HG02642 (cell line): ENCODE results near the gene SYT5.
"Not testable (repeated sequence)": the region's sequence is repeated elsewhere in the genome, so short reads cannot be mapped to it uniquely, and the experiment has no call there.

Experiments
- ATAC-seq: cut with Tn5 transposase; IDR thresholded peaks from one replicate; pipeline ENCODE4 v1.9.1; 2021; ENCODE audit warnings: mild to moderate bottlenecking; ENCODE audit not compliant: unreplicated experiment, poor library complexity

SYT5 gene

DNA sequence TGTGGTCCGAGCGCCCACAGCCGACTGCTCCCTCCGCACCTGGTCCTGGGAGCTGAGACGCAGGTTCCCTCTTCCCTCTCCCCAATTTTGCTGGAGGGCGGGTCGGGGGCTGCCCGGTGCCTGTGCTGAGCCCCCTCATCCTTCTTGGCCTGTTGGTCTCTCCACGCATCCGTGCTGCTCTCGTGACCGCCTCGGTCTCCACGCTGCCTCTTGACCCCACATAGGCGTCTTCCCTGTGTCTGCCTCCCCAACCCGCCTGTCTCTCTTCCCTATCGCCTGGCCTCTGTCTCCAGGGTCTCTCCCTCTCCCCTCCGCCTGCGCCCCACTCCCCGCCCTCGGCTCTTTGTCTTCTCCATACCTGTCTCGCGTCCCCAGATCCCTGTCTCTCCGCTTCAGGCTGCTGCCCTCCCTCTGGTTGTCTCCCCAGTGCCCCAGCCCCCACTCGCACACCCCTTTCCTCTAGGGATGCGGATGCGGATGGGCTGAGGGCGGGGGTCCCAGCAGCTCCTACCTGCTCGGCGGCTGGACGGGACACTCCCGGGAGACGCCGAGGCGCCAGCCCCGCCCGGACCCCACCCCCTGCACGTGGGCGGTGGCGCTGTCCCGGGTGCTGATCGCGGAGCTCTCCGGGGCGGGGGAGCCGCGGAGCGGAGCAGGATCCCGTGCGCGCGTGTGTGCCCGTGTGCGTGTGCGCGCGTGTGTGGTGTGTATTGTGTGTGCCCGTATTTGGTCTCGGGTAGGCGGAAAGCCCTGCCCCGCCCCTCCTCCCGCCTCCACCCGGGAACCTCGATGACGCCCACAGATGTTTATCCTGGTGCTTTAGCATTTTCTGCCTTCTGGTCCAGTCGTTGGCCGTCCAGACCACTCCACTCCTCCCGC, at the start of gene SYT5:
SYT5 (minus strand) TSS at position 684 of the 879 bp plus-strand sequence. CDS start 1,248 bp downstream, outside the sequence.
- no peak for ATAC-seq

DNA sequence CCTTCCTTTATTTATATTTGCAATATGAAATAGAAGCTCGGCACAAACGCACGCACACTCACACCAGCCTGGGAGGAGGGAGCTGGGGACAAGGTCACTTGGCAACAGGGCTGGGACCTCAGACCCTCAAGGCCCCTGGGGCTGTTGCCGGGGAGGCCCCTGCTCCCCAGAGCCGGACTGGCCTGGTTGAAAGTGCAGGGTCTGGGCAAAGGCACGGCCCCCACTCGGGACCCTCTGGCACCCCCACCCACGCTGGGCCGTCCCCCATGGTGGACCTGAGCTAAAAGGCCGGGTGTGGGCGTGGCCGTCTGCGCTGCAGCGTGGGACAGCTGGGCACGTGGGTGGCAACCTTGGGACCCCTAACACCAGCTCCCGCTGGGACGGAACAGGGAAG, 49.7 kb upstream of the SYT5 start:
- ATAC-seq = no peak

DNA sequence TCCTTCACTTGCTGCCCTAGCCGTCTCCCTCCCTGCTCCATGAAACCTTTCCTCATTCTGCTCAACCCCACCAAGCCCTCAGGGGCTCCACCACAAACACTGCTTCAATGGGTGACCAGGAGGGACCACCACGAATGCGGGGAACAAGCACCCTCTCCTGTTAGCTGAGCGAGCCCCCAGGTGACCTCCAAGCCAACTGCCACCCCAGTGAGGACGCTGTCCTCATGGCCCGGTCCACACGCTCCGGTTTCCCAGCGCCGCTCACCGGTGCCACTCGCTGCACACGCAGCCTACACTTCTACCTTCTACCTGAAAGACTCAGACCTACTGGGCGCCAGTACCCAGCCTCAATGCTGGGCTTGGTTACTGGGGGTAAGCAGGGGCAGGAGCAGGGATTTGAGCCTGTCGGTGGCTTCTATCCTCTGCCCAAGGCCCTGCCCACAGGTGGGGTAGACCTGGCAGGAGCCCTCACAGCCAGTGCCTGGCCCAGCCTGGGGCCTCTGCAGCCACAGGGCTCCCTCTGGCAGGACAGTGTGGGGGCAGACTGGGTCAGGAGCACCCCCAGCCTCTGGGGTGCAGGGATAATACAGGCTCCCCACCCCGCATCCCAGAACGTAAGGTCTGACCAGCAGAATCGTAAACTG, 49.2 kb upstream of the SYT5 start:
- ATAC-seq = no peak

DNA sequence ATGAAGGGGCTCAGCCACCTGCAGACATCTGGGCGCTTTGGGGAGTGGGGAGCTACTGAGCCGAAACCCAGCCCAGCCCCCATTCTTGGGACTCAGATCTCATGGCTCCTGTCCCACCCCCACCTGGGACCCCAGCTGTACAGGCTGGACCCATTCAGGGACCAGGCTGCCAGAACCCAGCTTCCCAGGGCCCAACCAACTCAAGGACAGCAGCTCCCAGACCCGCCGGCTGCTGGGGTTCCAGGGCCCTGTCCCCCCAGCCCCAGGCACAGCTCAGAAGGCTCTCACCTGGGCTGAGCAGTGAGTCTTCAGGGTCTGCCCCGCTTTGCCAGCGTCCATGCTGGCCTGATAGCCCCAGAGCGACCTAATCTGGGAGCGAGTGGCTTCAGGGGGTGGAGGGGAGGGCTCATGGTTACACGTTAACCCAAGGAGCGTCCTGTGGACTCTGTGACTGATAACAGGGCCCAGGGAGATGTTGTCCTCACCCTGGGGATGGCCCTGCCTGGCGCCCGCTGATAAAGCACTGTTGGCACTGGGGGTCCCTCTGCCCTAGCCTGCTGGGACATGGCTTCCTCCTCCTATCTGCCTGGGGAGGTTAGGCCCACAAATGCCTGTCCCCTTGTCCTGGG, 48.4 kb upstream of the SYT5 start, which contains the start of gene TMEM86B:
TMEM86B (minus strand) TSS at position 361 of the 629 bp plus-strand sequence; CDS start at position 339, 22 bp downstream.
- no peak for ATAC-seq

- no peak for ATAC-seq
Measured at GRCh38 chr19:55228015-55228391, 47.9 kb upstream of the SYT5 start.

- no peak for ATAC-seq
Measured at GRCh38 chr19:55227241-55228014, 47.3 kb upstream of the SYT5 start.

GRCh38 chr19:55226788-55227187, 46.7 kb upstream of the SYT5 start:
- ATAC-seq = no peak

- no peak for ATAC-seq
Measured at GRCh38 chr19:55226273-55226672, 46.2 kb upstream of the SYT5 start.

DNA sequence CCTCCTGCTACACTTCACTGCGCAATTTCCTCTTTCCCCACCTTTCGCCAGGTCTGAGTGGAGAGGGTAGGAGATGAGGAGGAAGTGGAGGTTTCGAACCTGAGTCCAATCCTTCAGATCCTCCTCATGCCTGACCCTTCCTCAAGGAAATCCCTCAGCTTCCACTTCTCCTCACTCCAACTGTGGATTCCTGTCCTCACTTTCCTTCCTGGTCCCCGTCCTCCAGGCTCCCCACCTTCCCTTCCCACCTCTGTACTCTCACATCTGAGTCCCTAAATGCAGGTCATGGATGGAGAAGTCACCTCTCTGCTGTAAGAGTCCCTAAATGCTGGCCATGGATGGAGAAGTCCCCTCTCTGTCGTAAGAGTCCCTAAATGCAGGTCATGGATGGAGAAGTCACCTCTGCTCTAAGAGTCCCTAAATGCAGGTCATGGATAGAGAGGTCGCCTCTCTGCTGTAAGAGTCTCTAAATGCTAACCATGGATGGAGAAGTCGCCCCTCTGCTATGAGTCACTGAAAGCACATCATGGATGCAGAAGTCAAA, 45.4 kb upstream of the SYT5 start:
- no peak for ATAC-seq

- not testable (repeated sequence) for ATAC-seq
Measured at GRCh38 chr19:55224679-55225414, 44.8 kb upstream of the SYT5 start.

- ATAC-seq = no peak
Measured at GRCh38 chr19:55224038-55224665, 44.1 kb upstream of the SYT5 start.

DNA sequence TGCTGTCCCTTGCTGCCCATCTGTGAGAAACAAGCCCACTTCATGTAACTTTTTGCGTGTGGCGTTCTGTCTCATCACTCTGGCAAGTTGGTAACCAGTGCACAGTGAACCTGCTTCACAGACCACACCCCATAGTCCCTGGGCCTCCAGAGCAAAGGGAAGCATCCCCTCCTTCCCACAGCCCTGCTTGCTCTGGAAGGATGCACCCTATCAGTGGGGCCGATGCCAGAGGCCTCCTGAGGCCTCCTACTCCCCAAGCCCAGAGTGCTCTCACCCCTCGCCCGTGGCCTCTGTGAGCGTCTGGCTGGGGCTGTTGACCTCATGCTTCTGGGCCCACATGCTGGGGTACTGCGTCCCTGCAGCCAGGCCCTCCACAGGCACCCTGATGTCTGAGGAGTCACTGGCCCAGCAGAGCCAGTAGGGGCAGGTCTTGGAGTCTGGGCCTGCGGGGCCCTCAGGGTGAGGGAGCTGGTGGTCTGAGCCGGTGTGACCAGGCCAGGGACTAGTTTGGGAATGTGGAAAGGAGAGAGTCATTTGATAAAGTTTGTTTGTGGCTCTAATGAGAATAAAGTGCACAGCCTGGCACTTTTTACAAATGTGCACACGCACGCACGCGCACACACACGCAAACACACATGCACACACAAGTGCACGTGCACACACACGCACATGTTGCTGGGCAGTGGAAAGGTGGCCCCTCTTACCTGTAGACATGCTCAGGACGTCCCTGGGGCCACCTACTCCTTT, 43.4 kb upstream of the SYT5 start:
- no peak for ATAC-seq

GRCh38 chr19:55220525-55220924, 40.4 kb upstream of the SYT5 start:
- no peak for ATAC-seq

- ATAC-seq = no peak
Measured at GRCh38 chr19:55216461-55217198, 36.5 kb upstream of the SYT5 start.

GRCh38 chr19:55213547-55213946, 33.5 kb upstream of the SYT5 start:
- ATAC-seq = no peak

DNA sequence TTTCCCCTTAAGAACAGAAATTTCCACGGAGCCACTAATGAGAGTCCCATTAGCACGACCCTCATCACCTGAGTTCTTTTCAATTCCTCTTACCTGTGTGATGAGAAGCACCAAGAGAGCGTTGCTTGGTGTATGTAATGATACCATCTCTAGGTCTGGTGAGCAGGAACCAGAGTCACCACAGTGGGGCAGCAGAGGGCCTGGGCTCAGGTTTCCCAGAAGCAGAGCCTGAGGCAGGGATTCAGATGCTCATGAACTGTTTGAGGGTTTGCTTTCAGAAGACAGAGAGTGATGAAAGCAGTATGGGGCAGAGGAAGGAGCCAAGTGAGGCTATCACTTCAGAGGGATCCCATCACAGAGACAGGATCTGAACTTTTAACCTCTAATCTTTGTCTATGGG, 32.4 kb upstream of the SYT5 start:
- ATAC-seq = no peak

DNA sequence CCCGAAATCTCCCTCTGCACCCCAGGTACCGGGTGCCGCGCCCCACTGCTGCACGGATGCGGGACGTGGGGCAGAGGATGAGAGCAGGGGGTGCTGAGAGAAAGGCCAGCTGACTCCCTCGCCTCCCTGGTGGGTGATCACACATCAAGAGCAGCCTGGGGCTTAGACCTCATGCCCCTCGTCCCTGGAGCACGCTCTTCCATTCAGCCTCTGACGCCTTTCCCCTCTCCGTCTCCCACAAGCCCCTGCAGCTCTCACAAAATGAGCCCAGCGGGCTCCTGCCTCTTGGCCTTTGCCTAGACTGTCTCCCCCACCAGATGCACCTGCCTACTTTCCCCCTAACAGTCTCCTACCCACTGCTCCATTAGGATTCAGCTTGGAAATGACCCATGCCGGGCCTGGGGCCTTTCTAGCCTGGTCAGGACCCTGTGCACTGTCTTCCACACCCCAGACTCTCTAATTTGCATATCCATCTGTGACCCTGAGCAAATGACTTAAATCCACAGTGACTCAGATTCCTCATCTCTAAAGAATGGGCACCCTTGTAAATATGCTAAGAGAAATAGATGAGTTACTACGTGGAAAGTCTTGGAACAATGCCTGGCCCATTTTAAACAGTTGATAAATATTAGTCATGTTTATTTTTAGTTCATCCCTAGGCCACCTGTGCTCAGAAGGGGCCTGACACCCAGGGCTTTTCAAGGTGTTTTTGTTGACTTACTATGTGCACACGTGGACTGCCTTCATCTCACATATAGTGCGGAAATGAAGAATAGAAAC, 29.8 kb upstream of the SYT5 start:
- ATAC-seq = no peak
